A673 (cell line): Measurements from ENCODE around the gene SOX1. TPM values are rescaled to one million over a fixed set of nuclear protein-coding genes. Genes with fewer than 3 reads are reported as not detected.

Experiments
- BruUV-seq: library from RNA; stranded (reverse); fragments of 400-500 nt; replicated peaks from 2 replicates; lab custom pipeline; 2021; lab: Mats Ljungman, UMichigan
- CTCF ChIA-PET: fragments of 300-600 bp; sonication (Branson Sonifier 250); formaldehyde crosslinking; loops from one replicate; lab custom pipeline; 2022; ENCODE audit warnings: antibody characterized with exemption; lab: Charles Lee
- POLR2A ChIA-PET: fragments of 300-600 bp; sonication (Branson Sonifier 250); formaldehyde crosslinking; loops from one replicate; lab custom pipeline; 2022; ENCODE audit warnings: antibody characterized with exemption; ENCODE audit not compliant: low non-redundant PET; lab: Charles Lee
- DNase-seq: peaks from one replicate; pipeline ENCODE4 v3.0.0-alpha.2; 2015; ENCODE audit warnings: low spot score
- H3K27ac ChIP-seq: fragments of 200-600 bp; sonication (generic); 2 replicates; pipeline ENCODE4 v1.5.1; 2016; ENCODE audit warnings: mixed run types, low read depth, mild to moderate bottlenecking, mixed read lengths, antibody characterized with exemption, low read length; ENCODE audit not compliant: poor library complexity, severe bottlenecking
- H3K27me3 ChIP-seq: fragments of 200-600 bp; sonication (generic); replicated peaks from 2 replicates; pipeline ENCODE4 v1.6.1; 2017; ENCODE audit warnings: mixed run types, low read depth, mild to moderate bottlenecking, mixed read lengths, antibody characterized with exemption, low read length; ENCODE audit not compliant: insufficient read depth, poor library complexity
- H3K36me3 ChIP-seq: fragments of 200-600 bp; sonication (generic); 2 replicates; pipeline ENCODE4 v1.6.1; 2016; ENCODE audit warnings: mixed run types, mild to moderate bottlenecking, mixed read lengths, antibody characterized with exemption, low read length; ENCODE audit not compliant: insufficient read depth, poor library complexity, severe bottlenecking
- H3K4me1 ChIP-seq: fragments of 200-600 bp; sonication (generic); 2 replicates; pipeline ENCODE4 v1.6.1; 2017; ENCODE audit warnings: mixed run types, mild to moderate bottlenecking, mixed read lengths, antibody characterized with exemption, low read length; ENCODE audit not compliant: insufficient read depth, poor library complexity, severe bottlenecking
- H3K4me3 ChIP-seq: fragments of 200-600 bp; sonication (generic); 2 replicates; pipeline ENCODE4 v1.5.1; 2016; ENCODE audit warnings: low read depth, mixed run types, mild to moderate bottlenecking, mixed read lengths, low read length; ENCODE audit not compliant: poor library complexity, severe bottlenecking
- H3K9me3 ChIP-seq: fragments of 200-600 bp; sonication (generic); 2 replicates; pipeline ENCODE4 v1.6.1; 2016; ENCODE audit warnings: mixed run types, low read depth, mild to moderate bottlenecking, mixed read lengths, antibody characterized with exemption, low read length; ENCODE audit not compliant: poor library complexity, severe bottlenecking
- EZH2 ChIP-seq: fragments of 200-600 bp; sonication (generic); IDR thresholded peaks from 2 replicates; pipeline ENCODE4 v1.6.1; 2017; ENCODE audit warnings: borderline replicate concordance, low read depth, mild to moderate bottlenecking, mixed read lengths, antibody characterized with exemption, low read length; ENCODE audit not compliant: poor library complexity, severe bottlenecking
- intact Hi-C: fragments of 100-400 bp; cut with micrococcal nuclease; formaldehyde crosslinking; loops from one replicate; pipeline ENCODE4 v1.10.0; 2022; ENCODE audit not compliant: unreplicated experiment
- total RNA-seq: library from RNA; stranded (reverse); gene quantifications from 2 replicates; pipeline ENCODE4 v1.2.3, GENCODE V29; 2021
- TF ChIP-seq, protein P1 (sequence below): fragments of 300-800, 200-600 bp; sonication (generic); conservative IDR thresholded peaks from 2 replicates; pipeline ENCODE4 v1.5.1; 2017; ENCODE audit warnings: low read depth, mild to moderate bottlenecking, antibody characterized with exemption, low read length, moderate library complexity, mixed read lengths

The SOX1 gene
- total RNA-seq, 1 experiment from 2014 or later = 56.6 TPM

DNA sequence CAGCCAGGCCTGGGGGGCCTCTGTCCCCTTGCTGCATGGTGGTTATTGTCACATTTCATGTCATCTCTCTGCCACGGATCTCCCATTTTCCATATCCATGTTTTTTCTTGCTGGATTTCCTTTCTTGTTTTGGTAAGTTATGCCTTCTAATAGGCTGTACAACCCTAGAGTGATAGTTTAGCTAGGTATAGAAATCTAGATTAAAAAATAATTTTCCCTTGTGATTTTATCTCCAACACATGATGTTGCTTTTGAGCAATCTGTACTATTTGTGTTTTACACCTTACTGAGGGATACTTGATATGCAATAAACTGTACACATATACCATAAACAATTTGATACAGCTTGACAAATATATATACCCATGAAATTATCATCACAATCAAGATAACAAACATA, 17.0 kb downstream of the SOX1 start:
- no peak for DNase-seq
- no TSS peak for BruUV-seq
- Histone ChIP-seq H3K4me3 (no peak overlapping the region), H3K27me3 (no peaks in the 10 kb centered on the region), H3K27ac (no peak overlapping the region), H3K9me3 (peaks cover 20% of the 10 kb centered on the region), H3K4me1 (peaks cover 20% of the 10 kb centered on the region), H3K36me3 (no peaks in the 10 kb centered on the region)
- CTCF ChIA-PET = no interaction called here
- TF ChIP-seq EZH2 = no peak
- TF ChIP-seq, protein P1, sequence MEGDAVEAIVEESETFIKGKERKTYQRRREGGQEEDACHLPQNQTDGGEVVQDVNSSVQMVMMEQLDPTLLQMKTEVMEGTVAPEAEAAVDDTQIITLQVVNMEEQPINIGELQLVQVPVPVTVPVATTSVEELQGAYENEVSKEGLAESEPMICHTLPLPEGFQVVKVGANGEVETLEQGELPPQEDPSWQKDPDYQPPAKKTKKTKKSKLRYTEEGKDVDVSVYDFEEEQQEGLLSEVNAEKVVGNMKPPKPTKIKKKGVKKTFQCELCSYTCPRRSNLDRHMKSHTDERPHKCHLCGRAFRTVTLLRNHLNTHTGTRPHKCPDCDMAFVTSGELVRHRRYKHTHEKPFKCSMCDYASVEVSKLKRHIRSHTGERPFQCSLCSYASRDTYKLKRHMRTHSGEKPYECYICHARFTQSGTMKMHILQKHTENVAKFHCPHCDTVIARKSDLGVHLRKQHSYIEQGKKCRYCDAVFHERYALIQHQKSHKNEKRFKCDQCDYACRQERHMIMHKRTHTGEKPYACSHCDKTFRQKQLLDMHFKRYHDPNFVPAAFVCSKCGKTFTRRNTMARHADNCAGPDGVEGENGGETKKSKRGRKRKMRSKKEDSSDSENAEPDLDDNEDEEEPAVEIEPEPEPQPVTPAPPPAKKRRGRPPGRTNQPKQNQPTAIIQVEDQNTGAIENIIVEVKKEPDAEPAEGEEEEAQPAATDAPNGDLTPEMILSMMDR = no peak
- intact Hi-C loops = no loop called here
- POLR2A ChIA-PET = no interaction called here

DNA sequence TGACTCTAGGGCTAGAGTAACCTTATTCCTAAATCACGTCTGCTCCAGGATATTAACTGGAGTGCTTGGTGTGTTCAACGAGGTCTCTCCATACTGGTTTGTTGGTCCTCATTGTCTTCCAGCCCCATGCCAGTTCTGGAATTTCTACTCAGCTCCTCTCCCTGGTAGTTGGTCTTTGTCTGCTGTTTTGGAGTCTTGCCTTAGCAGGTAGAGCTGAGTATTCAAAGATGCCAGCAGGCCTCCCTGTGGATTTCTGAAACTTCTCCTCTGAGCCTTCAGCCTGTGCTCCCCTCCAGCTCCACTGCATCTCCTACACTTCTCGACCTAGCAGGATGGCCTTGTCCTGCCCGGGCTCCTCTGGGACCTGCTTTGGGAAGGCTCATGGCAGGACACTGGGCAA, 25.5 kb downstream of the SOX1 start:
- POLR2A ChIA-PET = no interaction called here
- intact Hi-C loops = no loop called here

DNA sequence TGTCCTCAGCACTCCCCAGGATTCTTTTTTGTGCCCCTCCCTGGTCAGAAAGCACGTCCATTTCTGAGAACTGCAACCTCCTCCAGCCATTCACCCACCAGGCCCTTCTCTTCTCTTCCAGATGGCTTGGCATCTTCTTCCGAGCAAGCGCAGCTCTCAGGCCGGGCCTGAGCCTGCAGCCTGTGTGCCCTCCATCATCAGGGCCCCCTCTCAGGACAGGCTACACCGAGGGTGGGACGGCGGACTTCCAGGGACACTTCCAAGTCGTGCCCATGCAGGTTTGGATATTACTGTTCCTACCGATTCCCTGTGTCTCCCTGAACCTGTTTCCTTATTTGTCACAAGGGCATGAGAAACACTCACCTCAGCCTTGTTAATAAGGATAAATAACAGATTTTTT, 28.4 kb downstream of the SOX1 start:
- Histone ChIP-seq H3K4me1 (peaks cover 52% of the 10 kb centered on the region), H3K27me3 (no peaks in the 10 kb centered on the region), H3K27ac (no peak overlapping the region), H3K4me3 (no peak overlapping the region), H3K9me3 (no peaks in the 10 kb centered on the region), H3K36me3 (no peaks in the 10 kb centered on the region)
- TF ChIP-seq, protein P1 = no peak
- no peak for TF ChIP-seq EZH2
- BruUV-seq = no TSS peak
- ChIA-PET CTCF (interaction anchor here (0.6 kb wide), 1 partner anchor 351 kb away, joined by 3 read pairs; no protein-coding TSS in a partner anchor), POLR2A (interaction anchor here (0.5 kb wide), 1 partner anchor 1380 kb away, joined by 3 read pairs; no protein-coding TSS in a partner anchor)
- intact Hi-C loops = loop anchor here (5.0 kb wide), 1 partner anchor 512 kb away; no protein-coding TSS in a partner anchor
- no peak for DNase-seq

More for the DNA sequence above, 25.5 kb downstream of the SOX1 start:
- CTCF ChIA-PET = interaction anchor here (0.5 kb wide), 1 partner anchor 874 kb away, joined by 3 read pairs; no protein-coding TSS in a partner anchor
- no peak for TF ChIP-seq EZH2
- TF ChIP-seq, protein P1 = no peak
- Histone ChIP-seq H3K27me3 (no peaks in the 10 kb centered on the region), H3K9me3 (no peaks in the 10 kb centered on the region), H3K4me3 (no peak overlapping the region), H3K27ac (peak overlapping the region; percentile 66), H3K4me1 (peaks cover 47% of the 10 kb centered on the region), H3K36me3 (no peaks in the 10 kb centered on the region)
- no TSS peak for BruUV-seq
- DNase-seq = no peak
